DOHH2 (cell line): Measurements from ENCODE around the gene RAD51B.

ENCODE experiments used
- EZH2phosphoT487 ChIP-seq: fragments of 200-600 bp; sonication (generic); IDR thresholded peaks from 2 replicates; pipeline ENCODE4 v1.6.1; 2017; ENCODE audit warnings: borderline replicate concordance, mild to moderate bottlenecking, antibody characterized with exemption, low read length, moderate library complexity, mixed read lengths
- TF ChIP-seq, protein P1 (sequence below): fragments of 200-600 bp; sonication (generic); IDR thresholded peaks from one replicate; pipeline ENCODE4 v1.5.1; 2014; ENCODE audit warnings: antibody characterized with exemption, mild to moderate bottlenecking, low read depth, low read length; ENCODE audit not compliant: poor library complexity, severe bottlenecking

DNA sequence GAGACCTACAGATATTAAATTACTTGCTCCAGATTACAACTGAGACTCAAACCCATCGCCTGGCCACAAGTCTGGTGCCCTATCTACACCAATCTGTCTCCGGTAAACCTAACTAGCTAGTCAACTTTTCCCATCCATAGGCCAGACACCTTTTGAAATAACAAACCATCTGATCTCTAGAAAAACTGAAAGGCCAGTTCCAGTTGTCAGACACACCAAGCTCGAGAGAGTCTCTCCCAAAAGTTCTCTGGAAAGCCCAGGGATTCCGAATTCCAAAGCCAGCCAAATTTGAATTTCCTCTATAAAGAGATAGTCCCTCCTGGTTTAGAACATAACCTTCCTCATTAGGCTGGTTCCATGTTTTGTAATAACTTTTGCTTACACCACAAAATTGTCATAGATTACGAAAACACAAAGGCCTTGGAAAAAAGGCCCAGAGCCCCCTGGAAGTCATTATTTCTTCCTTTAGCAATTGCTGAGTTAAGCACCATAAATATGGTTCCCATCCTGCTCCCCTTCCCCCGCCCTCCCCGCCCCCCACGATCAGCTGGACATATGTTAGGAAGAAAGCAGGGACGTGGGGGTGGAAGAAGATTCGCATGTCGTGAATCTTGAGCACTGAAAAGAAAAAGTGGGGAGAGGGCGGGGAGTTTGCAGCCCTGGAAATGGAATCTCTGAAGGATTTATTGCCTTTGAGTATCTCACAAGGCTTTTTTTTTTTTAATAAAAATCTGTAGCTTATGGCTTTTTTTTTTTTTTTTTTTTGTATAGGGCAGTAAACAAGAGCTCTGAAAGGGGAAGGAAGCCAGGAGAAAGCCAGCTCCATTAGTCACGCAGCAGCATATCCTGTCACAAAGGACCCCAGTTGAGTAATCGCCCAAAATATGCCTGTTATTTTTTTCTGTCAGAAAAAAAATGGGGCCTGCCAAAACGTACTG, 862.9 kb downstream of the RAD51B start:
- TF ChIP-seq, protein P1, sequence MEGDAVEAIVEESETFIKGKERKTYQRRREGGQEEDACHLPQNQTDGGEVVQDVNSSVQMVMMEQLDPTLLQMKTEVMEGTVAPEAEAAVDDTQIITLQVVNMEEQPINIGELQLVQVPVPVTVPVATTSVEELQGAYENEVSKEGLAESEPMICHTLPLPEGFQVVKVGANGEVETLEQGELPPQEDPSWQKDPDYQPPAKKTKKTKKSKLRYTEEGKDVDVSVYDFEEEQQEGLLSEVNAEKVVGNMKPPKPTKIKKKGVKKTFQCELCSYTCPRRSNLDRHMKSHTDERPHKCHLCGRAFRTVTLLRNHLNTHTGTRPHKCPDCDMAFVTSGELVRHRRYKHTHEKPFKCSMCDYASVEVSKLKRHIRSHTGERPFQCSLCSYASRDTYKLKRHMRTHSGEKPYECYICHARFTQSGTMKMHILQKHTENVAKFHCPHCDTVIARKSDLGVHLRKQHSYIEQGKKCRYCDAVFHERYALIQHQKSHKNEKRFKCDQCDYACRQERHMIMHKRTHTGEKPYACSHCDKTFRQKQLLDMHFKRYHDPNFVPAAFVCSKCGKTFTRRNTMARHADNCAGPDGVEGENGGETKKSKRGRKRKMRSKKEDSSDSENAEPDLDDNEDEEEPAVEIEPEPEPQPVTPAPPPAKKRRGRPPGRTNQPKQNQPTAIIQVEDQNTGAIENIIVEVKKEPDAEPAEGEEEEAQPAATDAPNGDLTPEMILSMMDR = no peak
- no peak for TF ChIP-seq EZH2phosphoT487
